AG04449 (cell line): Measurements from ENCODE around the gene UST.

Experiments used
- CTCF ChIA-PET: fragments of 350-600 bp; formaldehyde crosslinking; extraction: SDS; loops from one replicate; lab custom pipeline; 2021; ENCODE audit warnings: antibody characterized with exemption; lab: Yijun Ruan, JAX
- POLR2A ChIA-PET: fragments of 400-600, 350-600 bp; formaldehyde crosslinking; extraction: SDS; loops from one replicate; lab custom pipeline; 2020; ENCODE audit warnings: antibody characterized with exemption, inconsistent platforms; lab: Yijun Ruan, JAX
- DNase-seq: peaks from one replicate; pipeline ENCODE4 v3.0.0-alpha.2; 2010; ENCODE audit warnings: low read depth, low spot score
- H3K4me3 ChIP-seq: 2 replicates; pipeline ENCODE4 v1.5.1; 2011; ENCODE audit warnings: low read depth, mild to moderate bottlenecking, control low read depth, low read length
- TF ChIP-seq, protein P1 (sequence below): IDR thresholded peaks from one replicate; pipeline ENCODE4 v1.5.1; 2011; ENCODE audit warnings: mild to moderate bottlenecking, moderate library complexity, low read length, control low read depth, inconsistent platforms; ENCODE audit not compliant: insufficient read depth; ENCODE audit errors: missing control alignments

UST gene

DNA sequence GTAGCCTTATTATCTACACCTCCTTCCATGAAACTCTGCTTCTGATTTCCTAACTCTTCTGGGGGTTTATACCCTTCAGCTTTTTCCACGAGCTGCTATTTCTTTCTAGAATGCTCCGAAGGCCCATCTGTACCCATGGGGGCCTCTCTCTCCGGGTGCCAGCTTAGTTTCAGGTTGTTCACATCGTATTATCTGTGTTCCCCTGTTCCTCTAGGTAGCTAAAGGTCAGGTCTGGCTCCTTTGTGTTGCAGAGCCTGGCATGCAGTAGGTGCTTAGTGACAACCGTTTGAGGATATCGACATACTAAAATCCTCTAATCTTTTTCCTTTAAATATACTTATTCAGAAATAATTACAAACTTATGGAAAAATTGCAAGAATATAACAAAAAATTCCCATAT lies 73.0 kb downstream of the UST start:
- no peak overlapping the region for H3K4me3 ChIP-seq
- ChIA-PET POLR2A (no interaction called here), CTCF (no interaction called here)
- TF ChIP-seq, protein P1, sequence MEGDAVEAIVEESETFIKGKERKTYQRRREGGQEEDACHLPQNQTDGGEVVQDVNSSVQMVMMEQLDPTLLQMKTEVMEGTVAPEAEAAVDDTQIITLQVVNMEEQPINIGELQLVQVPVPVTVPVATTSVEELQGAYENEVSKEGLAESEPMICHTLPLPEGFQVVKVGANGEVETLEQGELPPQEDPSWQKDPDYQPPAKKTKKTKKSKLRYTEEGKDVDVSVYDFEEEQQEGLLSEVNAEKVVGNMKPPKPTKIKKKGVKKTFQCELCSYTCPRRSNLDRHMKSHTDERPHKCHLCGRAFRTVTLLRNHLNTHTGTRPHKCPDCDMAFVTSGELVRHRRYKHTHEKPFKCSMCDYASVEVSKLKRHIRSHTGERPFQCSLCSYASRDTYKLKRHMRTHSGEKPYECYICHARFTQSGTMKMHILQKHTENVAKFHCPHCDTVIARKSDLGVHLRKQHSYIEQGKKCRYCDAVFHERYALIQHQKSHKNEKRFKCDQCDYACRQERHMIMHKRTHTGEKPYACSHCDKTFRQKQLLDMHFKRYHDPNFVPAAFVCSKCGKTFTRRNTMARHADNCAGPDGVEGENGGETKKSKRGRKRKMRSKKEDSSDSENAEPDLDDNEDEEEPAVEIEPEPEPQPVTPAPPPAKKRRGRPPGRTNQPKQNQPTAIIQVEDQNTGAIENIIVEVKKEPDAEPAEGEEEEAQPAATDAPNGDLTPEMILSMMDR = no peak
- no peak for DNase-seq

DNA sequence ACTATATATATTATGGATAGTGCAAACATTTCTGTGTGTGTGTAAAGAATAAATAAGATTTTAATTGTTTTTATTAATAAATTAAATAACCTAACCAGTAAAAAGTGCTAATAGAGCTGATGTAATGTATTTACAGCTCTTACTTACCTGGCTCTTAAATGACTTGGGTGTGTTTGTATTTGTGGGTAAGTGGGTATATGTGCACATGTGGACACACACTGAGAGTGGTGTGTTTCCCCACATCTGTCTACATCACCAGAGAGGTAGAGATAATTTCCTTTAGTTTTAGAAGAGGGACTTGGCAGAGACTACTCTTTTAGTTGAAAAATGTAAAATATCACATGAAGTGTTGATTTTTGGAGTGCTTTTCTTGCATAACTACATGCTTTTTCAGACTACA lies 76.0 kb downstream of the UST start:
- no peak for DNase-seq
- TF ChIP-seq, protein P1 = no peak
- H3K4me3 ChIP-seq = no peak overlapping the region
- ChIA-PET CTCF (no interaction called here), POLR2A (no interaction called here)

DNA sequence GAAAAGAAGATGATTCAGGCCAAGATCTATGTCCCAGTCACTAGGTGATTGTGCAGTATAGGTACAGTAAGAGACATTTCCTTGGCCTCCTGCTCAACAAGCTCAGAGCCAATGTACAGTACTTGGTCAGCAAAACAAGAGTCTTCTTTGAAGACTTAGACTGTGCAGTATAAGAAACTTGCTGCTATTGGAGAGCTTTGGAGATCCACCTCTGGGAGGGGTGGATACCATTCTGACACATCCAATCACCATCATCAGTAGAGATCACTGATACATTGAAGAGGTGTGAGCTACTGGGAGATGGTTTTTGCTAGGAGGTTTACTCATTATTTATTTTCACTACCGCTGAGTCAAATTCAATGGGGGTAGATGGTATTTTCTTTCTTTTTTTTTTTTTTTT lies 77.5 kb downstream of the UST start:
- TF ChIP-seq, protein P1 = no peak
- CTCF ChIA-PET = interaction anchor here (1.1 kb wide), 1 partner anchor 14 kb away, joined by 3 read pairs; no protein-coding TSS in a partner anchor
- DNase-seq = no peak
- H3K4me3 ChIP-seq = no peak overlapping the region
- POLR2A ChIA-PET = no interaction called here

DNA sequence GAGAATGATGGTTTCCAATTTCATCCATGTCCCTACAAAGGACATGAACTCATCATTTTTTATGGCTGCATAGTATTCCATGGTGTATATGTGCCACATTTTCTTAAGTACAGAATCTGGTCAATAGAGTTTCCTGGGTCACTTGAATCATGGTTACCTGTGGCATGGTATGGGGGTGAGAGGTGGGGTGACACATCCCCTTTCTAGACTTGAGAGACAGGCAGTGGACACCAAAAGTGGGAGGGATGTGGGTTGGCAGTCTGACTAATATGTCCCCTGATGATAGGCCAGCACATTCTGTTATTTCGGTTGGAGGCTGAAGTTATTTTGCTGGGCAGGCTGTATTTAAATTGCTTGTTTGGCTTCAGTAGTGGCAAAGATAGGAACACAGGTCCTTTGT lies 78.1 kb downstream of the UST start:
- no peak overlapping the region for H3K4me3 ChIP-seq
- ChIA-PET POLR2A (no interaction called here), CTCF (no interaction called here)
- TF ChIP-seq, protein P1 = no peak
- DNase-seq = no peak

DNA sequence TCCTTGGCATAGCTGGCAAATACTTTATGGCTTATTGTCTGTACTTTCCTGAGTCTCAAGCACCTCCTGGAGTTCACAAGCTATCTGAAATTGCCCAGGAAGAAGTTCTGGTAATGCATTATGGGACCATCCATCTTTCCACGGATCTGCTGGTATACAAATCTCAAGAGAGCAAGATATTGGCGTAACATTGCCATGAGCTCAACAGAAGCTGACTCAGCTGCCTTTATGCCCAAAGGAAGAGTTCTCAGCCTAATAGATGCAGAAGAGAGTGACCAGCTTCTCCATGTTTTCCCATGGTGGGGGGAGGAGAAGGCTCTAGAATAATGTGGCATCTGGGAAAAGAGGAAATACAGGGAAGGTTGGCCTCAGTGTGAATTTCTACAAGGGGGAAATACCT lies 78.7 kb downstream of the UST start:
- no peak for DNase-seq
- CTCF ChIA-PET = no interaction called here
- TF ChIP-seq, protein P1 = no peak
- H3K4me3 ChIP-seq = no peak overlapping the region
- POLR2A ChIA-PET = no interaction called here

DNA sequence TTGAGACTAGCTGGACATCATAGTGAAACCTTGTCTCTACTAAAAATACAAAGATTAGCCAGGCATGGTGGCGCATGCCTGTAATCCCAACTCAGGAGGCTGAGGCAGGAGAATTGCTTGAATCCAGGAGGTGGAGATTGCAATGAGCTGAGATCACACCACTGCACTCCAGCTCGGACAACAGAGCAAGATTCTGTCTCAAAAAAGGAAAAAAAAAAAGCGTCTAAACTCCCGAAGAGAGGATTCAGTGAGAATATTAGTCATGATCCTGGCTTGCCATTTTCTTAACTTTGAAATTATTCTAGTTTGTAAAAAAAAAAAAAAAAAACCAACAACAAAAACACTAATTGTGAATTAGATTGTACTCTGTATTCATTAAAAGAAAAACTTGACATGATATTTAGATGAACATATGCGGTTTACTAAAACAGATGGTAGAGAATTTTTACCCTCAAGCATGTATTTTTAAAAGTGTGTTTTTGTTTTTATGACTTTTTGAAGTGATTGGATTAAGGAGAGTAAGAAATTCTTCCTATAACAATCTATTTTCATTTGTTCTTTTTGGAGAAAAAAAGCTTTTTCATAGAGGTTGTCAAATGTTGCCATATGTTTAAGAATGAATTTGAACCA lies 80.7 kb downstream of the UST start:
- POLR2A ChIA-PET = no interaction called here
- no peak overlapping the region for H3K4me3 ChIP-seq
- TF ChIP-seq, protein P1 = no peak
- no peak for DNase-seq
- CTCF ChIA-PET = interaction anchor here (0.7 to 1.3 kb wide), 2 partner anchors 117 to 129 kb away, joined by 3 read pairs; no protein-coding TSS in a partner anchor
